Stimulated activated memory B cell treated with anti-CD40 and anti-IgM and Interleukin-4, amounts not matched to agents 10 μg/mL and 1 μg/mL and 100 μg/mL, for 72 hours (primary cell): ENCODE data around the gene PLA2G4F.

Experiments used
- ATAC-seq: fragments of 150-1000 bp; cut with Tn5 transposase; 2 replicates; pipeline ENCODE4 v1.10.0; 2021
- H3K27ac Mint-ChIP-seq: one replicate; pipeline ENCODE4 v1.8.0; 2022; ENCODE audit warnings: mild to moderate bottlenecking, mixed read lengths
- H3K27me3 Mint-ChIP-seq: one replicate; pipeline ENCODE4 v1.8.0; 2022; ENCODE audit warnings: mixed read lengths
- H3K36me3 Mint-ChIP-seq: one replicate; pipeline ENCODE4 v1.8.0; 2022; ENCODE audit warnings: mixed read lengths
- H3K4me1 Mint-ChIP-seq: one replicate; pipeline ENCODE4 v1.8.0; 2022; ENCODE audit warnings: mixed read lengths
- H3K4me3 Mint-ChIP-seq: one replicate; pipeline ENCODE4 v1.8.0; 2022; ENCODE audit warnings: mild to moderate bottlenecking, moderate library complexity, mixed read lengths
- H3K9me3 Mint-ChIP-seq: one replicate; pipeline ENCODE4 v1.8.0; 2022; ENCODE audit warnings: mixed read lengths

The PLA2G4F gene

DNA sequence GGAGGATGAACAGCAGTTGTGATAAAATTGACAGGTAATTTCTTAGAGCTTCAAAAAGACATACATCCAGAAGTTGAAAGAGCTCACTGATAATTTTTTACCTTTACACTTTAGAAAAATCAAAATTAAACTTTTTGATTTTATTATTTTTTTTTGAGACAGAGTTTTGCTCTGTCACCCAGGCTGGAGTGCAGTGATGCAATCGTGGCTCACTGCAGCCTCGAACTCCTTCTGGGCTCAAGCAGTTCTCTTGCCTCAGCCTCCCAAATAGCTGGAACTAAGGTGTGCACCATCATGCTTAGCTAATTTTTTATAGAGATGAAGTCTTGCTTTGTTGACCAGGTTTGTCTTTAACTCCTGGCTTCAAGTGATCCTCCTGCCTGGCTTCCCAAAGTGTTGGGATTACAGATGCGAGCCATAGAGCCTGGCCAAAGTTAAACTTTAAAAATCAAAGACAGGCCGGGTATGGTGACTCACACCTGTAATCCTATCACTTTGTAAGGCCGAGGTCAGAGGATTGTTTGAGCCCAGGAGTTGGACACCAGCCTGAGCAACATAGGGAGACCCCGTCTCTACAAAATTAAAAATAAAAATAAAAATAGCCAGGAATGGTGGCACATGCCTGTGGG lies 21.7 kb downstream of the PLA2G4F start:
- Mint-ChIP-seq H3K36me3 (no peaks in the 10 kb centered on the region), H3K4me1 (no peaks in the 10 kb centered on the region), H3K9me3 (no peaks in the 10 kb centered on the region), H3K27ac (no peak overlapping the region), H3K27me3 (peaks cover 44% of the 10 kb centered on the region), H3K4me3 (no peak overlapping the region)
- no peak for ATAC-seq

- Mint-ChIP-seq H3K9me3 (no peaks in the 10 kb centered on the region), H3K27ac (no peak overlapping the region), H3K4me3 (no peak overlapping the region), H3K4me1 (no peaks in the 10 kb centered on the region), H3K36me3 (no peaks in the 10 kb centered on the region), H3K27me3 (peaks cover 51% of the 10 kb centered on the region)
- peak; percentile 64 for ATAC-seq
These were observed 22.4 kb downstream of the PLA2G4F start for GRCh38 chr15:42133886-42134502.

- ATAC-seq, result no peak
- peaks cover 57% of the 10 kb centered on the region for H3K27me3 Mint-ChIP-seq
- no peak overlapping the region for H3K27ac Mint-ChIP-seq
- no peaks in the 10 kb centered on the region for H3K36me3 Mint-ChIP-seq
- no peaks in the 10 kb centered on the region for H3K4me1 Mint-ChIP-seq
- no peak overlapping the region for H3K4me3 Mint-ChIP-seq
- H3K9me3 Mint-ChIP-seq, result no peaks in the 10 kb centered on the region
These were observed 23.1 kb downstream of the PLA2G4F start for GRCh38 chr15:42133356-42133755.

GRCh38 chr15:42131826-42132806 lies 24.3 kb downstream of the PLA2G4F start:
- no peak overlapping the region for H3K27ac Mint-ChIP-seq
- H3K4me1 Mint-ChIP-seq, result no peaks in the 10 kb centered on the region
- no peaks in the 10 kb centered on the region for H3K9me3 Mint-ChIP-seq
- H3K27me3 Mint-ChIP-seq, result peaks cover 69% of the 10 kb centered on the region
- H3K4me3 Mint-ChIP-seq, result no peak overlapping the region
- ATAC-seq, result no peak
- no peaks in the 10 kb centered on the region for H3K36me3 Mint-ChIP-seq

GRCh38 chr15:42131006-42131405 lies 25.4 kb downstream of the PLA2G4F start:
- ATAC-seq, result no peak
- H3K27me3 Mint-ChIP-seq, result peaks cover 69% of the 10 kb centered on the region
- H3K36me3 Mint-ChIP-seq, result no peaks in the 10 kb centered on the region
- no peaks in the 10 kb centered on the region for H3K9me3 Mint-ChIP-seq
- H3K27ac Mint-ChIP-seq, result no peak overlapping the region
- H3K4me3 Mint-ChIP-seq, result no peak overlapping the region
- H3K4me1 Mint-ChIP-seq, result no peaks in the 10 kb centered on the region

DNA sequence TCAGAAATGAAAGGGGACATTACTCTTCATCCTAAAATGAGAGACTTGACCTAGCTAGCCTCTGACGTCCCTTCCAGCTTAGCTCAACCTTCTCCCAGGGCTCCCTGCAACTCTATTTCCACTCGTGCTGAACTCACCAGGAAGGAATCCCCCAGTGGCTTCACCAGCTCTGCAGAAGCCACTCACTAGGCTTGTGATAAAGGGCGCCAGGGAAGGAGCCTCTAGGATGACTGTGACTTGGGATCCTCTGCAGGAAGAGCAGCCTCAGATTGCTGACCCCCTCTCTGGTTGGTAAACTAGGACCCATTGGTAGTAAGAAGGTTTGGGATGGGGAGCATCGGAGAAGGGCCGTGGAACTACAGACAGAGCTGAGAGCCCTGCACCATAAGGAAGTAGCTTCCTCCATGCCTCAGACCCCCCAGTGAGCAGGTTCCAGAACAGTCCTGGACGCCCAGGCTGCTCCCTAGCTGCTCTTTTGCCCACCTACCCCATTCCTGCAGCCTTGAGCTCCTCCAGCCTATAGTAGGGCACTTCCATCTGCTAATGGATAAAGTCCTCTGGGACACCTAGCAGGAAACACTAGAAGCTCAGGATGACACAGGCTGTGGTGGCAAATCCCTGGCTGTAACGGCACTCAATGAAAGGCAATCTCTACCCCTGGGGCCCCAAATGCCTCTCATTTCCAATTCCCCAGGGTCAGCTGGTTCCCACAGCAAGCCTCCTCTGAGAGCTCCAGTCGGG lies 26.0 kb downstream of the PLA2G4F start:
- Mint-ChIP-seq H3K9me3 (no peaks in the 10 kb centered on the region), H3K36me3 (no peaks in the 10 kb centered on the region), H3K4me1 (no peaks in the 10 kb centered on the region), H3K27ac (no peak overlapping the region), H3K4me3 (no peak overlapping the region), H3K27me3 (peaks cover 69% of the 10 kb centered on the region)
- ATAC-seq, result no peak

DNA sequence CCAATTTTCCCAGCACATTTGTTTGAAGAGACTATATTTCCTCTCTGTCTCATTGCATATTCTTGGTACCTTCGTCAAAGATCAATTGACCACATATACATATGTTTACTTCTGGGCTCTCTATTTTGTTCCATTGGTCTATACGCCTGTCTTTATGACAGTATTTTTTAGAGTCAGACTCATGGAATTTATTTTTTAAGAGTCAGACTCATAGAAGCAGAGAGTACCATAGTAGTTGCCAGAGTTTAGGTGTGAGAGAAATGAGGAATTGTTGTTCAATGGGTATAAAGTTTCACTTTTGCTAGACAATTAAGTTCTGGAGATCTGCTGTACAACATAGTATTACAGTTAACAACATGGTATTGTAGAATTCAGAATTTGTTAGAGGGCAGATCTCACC lies 27.1 kb downstream of the PLA2G4F start:
- Mint-ChIP-seq H3K27me3 (peaks cover 69% of the 10 kb centered on the region), H3K4me3 (no peak overlapping the region), H3K27ac (no peak overlapping the region), H3K4me1 (no peaks in the 10 kb centered on the region), H3K36me3 (no peaks in the 10 kb centered on the region), H3K9me3 (no peaks in the 10 kb centered on the region)
- ATAC-seq, result no peak

GRCh38 chr15:42128476-42128875 lies 28.0 kb downstream of the PLA2G4F start:
- H3K27me3 Mint-ChIP-seq, result peaks cover 62% of the 10 kb centered on the region

DNA sequence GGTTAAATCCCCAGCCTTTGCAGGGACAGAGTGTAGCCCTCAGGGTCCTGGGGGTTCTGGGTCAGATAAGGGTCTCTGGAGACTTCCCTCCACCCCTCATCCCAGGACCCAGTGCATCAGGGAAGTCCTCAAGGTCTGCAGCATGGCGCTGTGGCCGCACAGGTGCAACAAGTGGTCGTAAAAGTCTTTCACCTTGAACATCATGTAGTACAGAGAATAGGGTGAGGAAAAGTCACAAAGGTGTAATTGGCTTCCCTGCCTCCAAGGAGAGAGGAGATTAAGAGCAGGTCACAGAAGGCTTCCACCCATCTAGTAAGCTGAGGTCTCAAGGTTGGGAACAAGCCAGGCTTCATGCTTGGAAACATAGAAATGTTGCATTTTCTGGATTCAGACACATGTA lies 32.9 kb downstream of the PLA2G4F start:
- no peak overlapping the region for H3K27ac Mint-ChIP-seq
- no peaks in the 10 kb centered on the region for H3K36me3 Mint-ChIP-seq
- H3K9me3 Mint-ChIP-seq, result no peaks in the 10 kb centered on the region
- no peak overlapping the region for H3K4me3 Mint-ChIP-seq
- H3K4me1 Mint-ChIP-seq, result no peaks in the 10 kb centered on the region
- peaks cover 13% of the 10 kb centered on the region for H3K27me3 Mint-ChIP-seq
- ATAC-seq, result no peak

More at GRCh38 chr15:42128476-42128875, 28.0 kb downstream of the PLA2G4F start:
- no peak for ATAC-seq
- no peaks in the 10 kb centered on the region for H3K9me3 Mint-ChIP-seq
- H3K4me1 Mint-ChIP-seq, result no peaks in the 10 kb centered on the region
- H3K4me3 Mint-ChIP-seq, result no peak overlapping the region
- no peaks in the 10 kb centered on the region for H3K36me3 Mint-ChIP-seq
- H3K27ac Mint-ChIP-seq, result no peak overlapping the region

DNA sequence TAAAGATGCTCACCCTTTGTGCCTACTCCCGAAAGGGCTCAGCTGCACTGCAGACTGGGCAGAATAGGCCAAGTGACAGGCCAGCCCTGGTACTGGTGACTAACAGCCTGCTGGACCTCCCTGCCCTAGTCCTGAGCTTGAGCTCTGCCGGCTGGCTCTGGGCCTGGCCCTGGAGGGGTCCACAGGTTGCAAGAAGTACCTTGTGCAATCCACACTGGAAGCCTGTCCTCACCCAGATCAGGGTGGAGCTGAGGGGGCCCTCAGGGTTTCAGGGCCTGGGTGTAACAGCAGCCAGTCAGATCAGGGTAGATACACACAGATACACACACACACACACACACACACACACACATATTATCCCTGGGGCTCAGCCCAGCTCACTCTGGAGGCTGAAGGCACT lies 34.8 kb downstream of the PLA2G4F start:
- Mint-ChIP-seq H3K9me3 (no peaks in the 10 kb centered on the region), H3K36me3 (no peaks in the 10 kb centered on the region), H3K4me1 (no peaks in the 10 kb centered on the region), H3K27me3 (peaks cover 1% of the 10 kb centered on the region), H3K4me3 (no peak overlapping the region), H3K27ac (no peak overlapping the region)
- ATAC-seq, result no peak

DNA sequence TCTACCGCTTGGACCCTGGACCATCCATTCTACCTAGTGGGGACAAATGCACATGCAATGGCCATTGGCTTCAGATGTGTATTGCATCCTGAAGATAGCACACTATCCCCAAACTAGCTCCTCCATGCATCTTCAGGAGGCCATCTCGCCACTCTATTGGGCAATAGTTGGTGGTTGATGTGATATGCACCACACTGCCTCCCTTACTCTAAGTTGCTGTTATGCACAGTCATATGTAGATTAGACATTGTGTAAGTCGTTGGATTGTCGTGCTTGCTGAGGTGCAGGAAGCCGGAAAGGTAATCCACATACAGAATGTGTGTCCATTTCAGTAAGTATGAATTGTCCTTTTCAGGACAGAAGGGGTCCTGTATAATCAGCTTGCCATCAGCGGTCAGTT lies 35.4 kb downstream of the PLA2G4F start:
- ATAC-seq, result no peak
- Mint-ChIP-seq H3K9me3 (peaks cover 3% of the 10 kb centered on the region), H3K4me3 (no peak overlapping the region), H3K36me3 (no peaks in the 10 kb centered on the region), H3K27ac (no peak overlapping the region), H3K4me1 (no peaks in the 10 kb centered on the region), H3K27me3 (peaks cover 8% of the 10 kb centered on the region)

DNA sequence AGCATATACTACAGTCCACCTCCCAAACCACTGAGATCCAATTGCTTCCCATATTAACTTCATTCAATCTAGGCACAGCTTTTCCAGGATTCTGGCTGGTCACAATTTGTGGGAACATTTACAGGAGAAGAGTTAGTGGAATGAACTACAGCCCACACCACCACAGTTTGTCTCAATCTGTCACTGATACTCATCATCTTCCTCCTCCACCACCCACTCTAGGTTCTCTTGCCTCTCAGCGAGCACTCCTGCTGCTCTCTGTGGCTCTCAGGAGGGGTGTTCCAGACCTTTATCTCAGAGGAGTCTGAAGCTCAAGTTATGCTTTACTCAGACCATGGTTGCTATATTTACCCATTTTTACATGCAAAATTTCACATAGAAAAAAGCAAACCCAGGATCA lies 36.2 kb downstream of the PLA2G4F start:
- peaks cover 3% of the 10 kb centered on the region for H3K9me3 Mint-ChIP-seq
- no peaks in the 10 kb centered on the region for H3K4me1 Mint-ChIP-seq
- no peak overlapping the region for H3K27ac Mint-ChIP-seq
- peaks cover 8% of the 10 kb centered on the region for H3K27me3 Mint-ChIP-seq
- no peaks in the 10 kb centered on the region for H3K36me3 Mint-ChIP-seq
- no peak for ATAC-seq
- H3K4me3 Mint-ChIP-seq, result no peak overlapping the region

DNA sequence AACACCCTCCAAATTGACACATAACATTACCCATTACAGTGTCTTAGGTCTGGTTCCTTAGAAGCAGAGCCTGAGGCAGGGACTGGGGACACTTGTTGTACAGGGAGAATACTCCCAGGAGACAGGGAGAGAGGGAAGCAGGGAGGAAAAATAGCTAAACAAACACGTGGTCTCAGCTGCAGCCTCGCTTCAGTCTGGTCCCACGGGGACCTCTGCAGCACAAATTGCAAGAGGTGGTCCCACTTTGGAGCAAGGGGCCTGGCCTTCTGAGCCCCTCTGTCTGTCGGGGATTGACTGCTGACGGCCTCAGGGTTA lies 37.0 kb downstream of the PLA2G4F start:
- H3K36me3 Mint-ChIP-seq, result no peaks in the 10 kb centered on the region
- peaks cover 9% of the 10 kb centered on the region for H3K27me3 Mint-ChIP-seq
- H3K27ac Mint-ChIP-seq, result no peak overlapping the region
- no peak for ATAC-seq
- no peak overlapping the region for H3K4me3 Mint-ChIP-seq
- H3K4me1 Mint-ChIP-seq, result no peaks in the 10 kb centered on the region
- H3K9me3 Mint-ChIP-seq, result peaks cover 3% of the 10 kb centered on the region

GRCh38 chr15:42118650-42119445 lies 37.6 kb downstream of the PLA2G4F start:
- ATAC-seq, result no peak
- no peak overlapping the region for H3K4me3 Mint-ChIP-seq
- no peak overlapping the region for H3K27ac Mint-ChIP-seq

More at GRCh38 chr15:42118650-42119445, 37.6 kb downstream of the PLA2G4F start:
- H3K36me3 Mint-ChIP-seq, result no peaks in the 10 kb centered on the region
- peaks cover 3% of the 10 kb centered on the region for H3K9me3 Mint-ChIP-seq
- H3K27me3 Mint-ChIP-seq, result peaks cover 15% of the 10 kb centered on the region
- H3K4me1 Mint-ChIP-seq, result no peaks in the 10 kb centered on the region
